Measurements from ENCODE around the gene MCC. TPM values are rescaled to one million over a fixed set of nuclear protein-coding genes. Genes with fewer than 3 reads are reported as not detected.

MCC gene
- polyA plus RNA-seq, 2 of the 4 experiments (the other 2 are of a cell fraction): 0.09 to 0.10 TPM

DNA sequence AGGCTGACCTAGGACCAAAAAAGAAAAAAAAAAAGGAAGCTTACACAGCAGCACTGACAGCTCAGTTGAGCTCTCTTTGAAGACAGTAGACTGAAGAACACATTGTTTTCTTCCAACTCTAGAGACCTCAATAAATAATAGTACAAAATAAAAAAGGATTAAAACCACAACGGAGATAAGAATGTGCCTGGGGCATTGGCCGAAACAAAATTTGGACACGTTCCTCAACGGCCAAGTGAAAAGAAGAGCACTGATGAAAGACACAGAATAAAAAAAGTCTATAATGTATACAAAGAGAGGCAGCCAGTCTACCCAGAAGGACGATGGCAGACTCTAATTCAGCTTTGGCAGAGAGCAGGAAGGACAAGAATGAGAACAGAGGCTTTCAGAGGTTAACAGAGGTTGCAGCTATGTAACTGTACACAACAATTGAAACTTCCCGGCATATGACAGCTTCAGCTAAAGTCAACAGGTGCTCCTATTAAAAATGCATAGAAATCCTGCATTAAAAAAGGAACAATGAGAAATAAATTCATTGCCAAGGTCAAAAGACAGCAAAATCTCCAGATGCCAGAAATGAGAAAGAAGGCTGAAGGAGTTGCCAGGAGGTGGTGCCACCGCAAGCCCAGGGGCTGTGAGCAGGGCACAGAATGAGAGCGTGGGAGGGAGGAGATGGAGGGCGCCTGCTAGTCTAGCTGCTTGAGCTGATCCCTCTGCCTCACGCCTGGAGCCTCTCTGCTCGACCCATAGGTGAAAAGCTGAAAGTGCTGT lies 397.7 kb downstream of the MCC start:
- ATAC-seq (peak; percentile 28 to 67; a peak in 3 of 6 replicates), FAIRE-seq (no peak), DNase-seq (ENCODE audit: low read depth in 1 of 2, low spot score in 1 of 2) (no peak)
- no peak overlapping the region for H3K4me2 ChIP-seq
- no peak overlapping the region for H3K27ac ChIP-seq
- CTCF ChIA-PET: interaction anchor here (0.6 to 1.3 kb wide), 2 partner anchors 9 to 236 kb away, joined by 3 read pairs; no protein-coding TSS in a partner anchor
- no peak overlapping the region for H3K4me3 ChIP-seq
- H3K4me1 ChIP-seq: no peaks in the 10 kb centered on the region
- no peaks in the 10 kb centered on the region for H3K9me3 ChIP-seq
- POLR2A ChIA-PET: no interaction called here
- TF ChIP-seq, protein P1, sequence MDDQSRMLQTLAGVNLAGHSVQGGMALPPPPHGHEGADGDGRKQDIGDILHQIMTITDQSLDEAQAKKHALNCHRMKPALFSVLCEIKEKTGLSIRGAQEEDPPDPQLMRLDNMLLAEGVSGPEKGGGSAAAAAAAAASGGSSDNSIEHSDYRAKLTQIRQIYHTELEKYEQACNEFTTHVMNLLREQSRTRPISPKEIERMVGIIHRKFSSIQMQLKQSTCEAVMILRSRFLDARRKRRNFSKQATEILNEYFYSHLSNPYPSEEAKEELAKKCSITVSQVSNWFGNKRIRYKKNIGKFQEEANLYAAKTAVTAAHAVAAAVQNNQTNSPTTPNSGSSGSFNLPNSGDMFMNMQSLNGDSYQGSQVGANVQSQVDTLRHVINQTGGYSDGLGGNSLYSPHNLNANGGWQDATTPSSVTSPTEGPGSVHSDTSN (IDR thresholded peaks at IDR 0.05): no peak
- TF ChIP-seq KDM1A (IDR thresholded peaks at IDR 0.05; ENCODE audit: low read depth) (no peak), CHD4 (IDR thresholded peaks at IDR 0.05; ENCODE audit: borderline replicate concordance) (no peak)
- TF ChIP-seq, protein P2, sequence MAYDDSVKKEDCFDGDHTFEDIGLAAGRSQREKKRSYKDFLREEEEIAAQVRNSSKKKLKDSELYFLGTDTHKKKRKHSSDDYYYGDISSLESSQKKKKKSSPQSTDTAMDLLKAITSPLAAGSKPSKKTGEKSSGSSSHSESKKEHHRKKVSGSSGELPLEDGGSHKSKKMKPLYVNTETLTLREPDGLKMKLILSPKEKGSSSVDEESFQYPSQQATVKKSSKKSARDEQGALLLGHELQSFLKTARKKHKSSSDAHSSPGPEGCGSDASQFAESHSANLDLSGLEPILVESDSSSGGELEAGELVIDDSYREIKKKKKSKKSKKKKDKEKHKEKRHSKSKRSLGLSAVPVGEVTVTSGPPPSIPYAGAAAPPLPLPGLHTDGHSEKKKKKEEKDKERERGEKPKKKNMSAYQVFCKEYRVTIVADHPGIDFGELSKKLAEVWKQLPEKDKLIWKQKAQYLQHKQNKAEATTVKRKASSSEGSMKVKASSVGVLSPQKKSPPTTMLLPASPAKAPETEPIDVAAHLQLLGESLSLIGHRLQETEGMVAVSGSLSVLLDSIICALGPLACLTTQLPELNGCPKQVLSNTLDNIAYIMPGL (CRISPR knock-in tag; IDR thresholded peaks at IDR 0.05; ENCODE audit: borderline replicate concordance): no peak
- TF ChIP-seq, protein P3, sequence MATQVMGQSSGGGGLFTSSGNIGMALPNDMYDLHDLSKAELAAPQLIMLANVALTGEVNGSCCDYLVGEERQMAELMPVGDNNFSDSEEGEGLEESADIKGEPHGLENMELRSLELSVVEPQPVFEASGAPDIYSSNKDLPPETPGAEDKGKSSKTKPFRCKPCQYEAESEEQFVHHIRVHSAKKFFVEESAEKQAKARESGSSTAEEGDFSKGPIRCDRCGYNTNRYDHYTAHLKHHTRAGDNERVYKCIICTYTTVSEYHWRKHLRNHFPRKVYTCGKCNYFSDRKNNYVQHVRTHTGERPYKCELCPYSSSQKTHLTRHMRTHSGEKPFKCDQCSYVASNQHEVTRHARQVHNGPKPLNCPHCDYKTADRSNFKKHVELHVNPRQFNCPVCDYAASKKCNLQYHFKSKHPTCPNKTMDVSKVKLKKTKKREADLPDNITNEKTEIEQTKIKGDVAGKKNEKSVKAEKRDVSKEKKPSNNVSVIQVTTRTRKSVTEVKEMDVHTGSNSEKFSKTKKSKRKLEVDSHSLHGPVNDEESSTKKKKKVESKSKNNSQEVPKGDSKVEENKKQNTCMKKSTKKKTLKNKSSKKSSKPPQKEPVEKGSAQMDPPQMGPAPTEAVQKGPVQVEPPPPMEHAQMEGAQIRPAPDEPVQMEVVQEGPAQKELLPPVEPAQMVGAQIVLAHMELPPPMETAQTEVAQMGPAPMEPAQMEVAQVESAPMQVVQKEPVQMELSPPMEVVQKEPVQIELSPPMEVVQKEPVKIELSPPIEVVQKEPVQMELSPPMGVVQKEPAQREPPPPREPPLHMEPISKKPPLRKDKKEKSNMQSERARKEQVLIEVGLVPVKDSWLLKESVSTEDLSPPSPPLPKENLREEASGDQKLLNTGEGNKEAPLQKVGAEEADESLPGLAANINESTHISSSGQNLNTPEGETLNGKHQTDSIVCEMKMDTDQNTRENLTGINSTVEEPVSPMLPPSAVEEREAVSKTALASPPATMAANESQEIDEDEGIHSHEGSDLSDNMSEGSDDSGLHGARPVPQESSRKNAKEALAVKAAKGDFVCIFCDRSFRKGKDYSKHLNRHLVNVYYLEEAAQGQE (IDR thresholded peaks at IDR 0.05): no peak
- WGBS (ENCODE audit: missing lambda C conversion rate): 30% methylated on average over 11 of the region's 11 CpGs

DNA sequence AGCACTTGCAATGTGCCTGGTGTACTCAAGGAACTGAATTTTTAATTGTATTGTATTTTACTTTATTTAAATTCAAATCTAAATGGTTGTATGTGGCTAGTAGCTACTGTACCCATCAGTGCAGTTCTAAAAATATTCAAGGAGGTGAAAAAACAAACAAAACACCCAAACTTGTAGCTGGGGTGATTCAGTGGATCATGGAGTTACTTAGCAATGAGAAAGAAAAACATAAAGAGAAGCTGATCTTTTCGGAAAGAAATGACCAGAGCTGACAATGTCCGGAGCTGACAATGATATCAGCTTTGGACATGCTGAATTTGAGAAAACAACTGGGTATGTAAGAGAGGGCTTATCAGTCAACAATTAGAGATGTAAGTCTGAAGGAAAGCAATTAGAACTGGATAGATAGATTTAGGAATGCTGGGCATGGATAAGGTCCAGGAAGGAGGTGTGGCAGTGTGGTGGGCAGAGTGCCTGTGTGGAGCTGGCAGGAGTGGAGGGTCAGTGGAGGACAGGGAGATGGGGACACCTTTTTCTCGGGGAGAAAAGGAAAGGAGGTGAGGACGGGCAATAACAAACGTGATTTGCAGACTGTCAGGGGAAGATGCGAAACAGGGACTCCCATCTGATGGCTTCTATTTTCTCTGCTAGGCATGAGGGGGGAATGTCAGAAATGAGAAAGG lies 398.5 kb downstream of the MCC start:
- CTCF ChIA-PET: interaction anchor here (0.6 to 1.3 kb wide), 2 partner anchors 9 to 237 kb away, joined by 3 read pairs; no protein-coding TSS in a partner anchor
- H3K9me3 ChIP-seq: no peaks in the 10 kb centered on the region
- no peak for DNase-seq (ENCODE audit: low read depth in 1 of 2, low spot score in 1 of 2)
- no peak overlapping the region for H3K27ac ChIP-seq
- no peak for FAIRE-seq
- H3K4me1 ChIP-seq: no peaks in the 10 kb centered on the region
- no peak for ATAC-seq
- 47% methylated on average over 6 of the region's 6 CpGs for WGBS (ENCODE audit: missing lambda C conversion rate)
- TF ChIP-seq SMC3 (IDR thresholded peaks at IDR 0.05): no peak
- no peak for TF ChIP-seq EP300 (IDR thresholded peaks at IDR 0.05)
- no peak for TF ChIP-seq CHD4 (IDR thresholded peaks at IDR 0.05; ENCODE audit: borderline replicate concordance)
- TF ChIP-seq EHF (CRISPR knock-in tag; IDR thresholded peaks at IDR 0.05): no peak
- no peak for TF ChIP-seq FOXS1 (CRISPR knock-in tag; IDR thresholded peaks at IDR 0.05)
- no peak for TF ChIP-seq HEYL (CRISPR knock-in tag; IDR thresholded peaks at IDR 0.05)
- no peak for TF ChIP-seq HDAC2 (IDR thresholded peaks at IDR 0.05)
- TF ChIP-seq CHD2 (IDR thresholded peaks at IDR 0.05; ENCODE audit: low read length, partially characterized antibody): no peak
- TF ChIP-seq EHMT2 (IDR thresholded peaks at IDR 0.05; ENCODE audit: low read depth): no peak
- TF ChIP-seq POLR2AphosphoS2 (conservative IDR thresholded peaks at IDR 0.05; ENCODE audit: low read length): no peak
- TF ChIP-seq, protein P4, sequence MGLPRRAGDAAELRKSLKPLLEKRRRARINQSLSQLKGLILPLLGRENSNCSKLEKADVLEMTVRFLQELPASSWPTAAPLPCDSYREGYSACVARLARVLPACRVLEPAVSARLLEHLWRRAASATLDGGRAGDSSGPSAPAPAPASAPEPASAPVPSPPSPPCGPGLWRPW (IDR thresholded peaks at IDR 0.05): no peak
- TF ChIP-seq TP53 (CRISPR knock-in tag; IDR thresholded peaks at IDR 0.05): no peak
- no peak for TF ChIP-seq POLR2A (IDR thresholded peaks at IDR 0.05; ENCODE audit: low read length)
- no peak for TF ChIP-seq ZSCAN20 (CRISPR knock-in tag; IDR thresholded peaks at IDR 0.05)
- TF ChIP-seq, protein P5, sequence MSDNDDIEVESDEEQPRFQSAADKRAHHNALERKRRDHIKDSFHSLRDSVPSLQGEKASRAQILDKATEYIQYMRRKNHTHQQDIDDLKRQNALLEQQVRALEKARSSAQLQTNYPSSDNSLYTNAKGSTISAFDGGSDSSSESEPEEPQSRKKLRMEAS (IDR thresholded peaks at IDR 0.05): no peak
- TF ChIP-seq, protein P6, sequence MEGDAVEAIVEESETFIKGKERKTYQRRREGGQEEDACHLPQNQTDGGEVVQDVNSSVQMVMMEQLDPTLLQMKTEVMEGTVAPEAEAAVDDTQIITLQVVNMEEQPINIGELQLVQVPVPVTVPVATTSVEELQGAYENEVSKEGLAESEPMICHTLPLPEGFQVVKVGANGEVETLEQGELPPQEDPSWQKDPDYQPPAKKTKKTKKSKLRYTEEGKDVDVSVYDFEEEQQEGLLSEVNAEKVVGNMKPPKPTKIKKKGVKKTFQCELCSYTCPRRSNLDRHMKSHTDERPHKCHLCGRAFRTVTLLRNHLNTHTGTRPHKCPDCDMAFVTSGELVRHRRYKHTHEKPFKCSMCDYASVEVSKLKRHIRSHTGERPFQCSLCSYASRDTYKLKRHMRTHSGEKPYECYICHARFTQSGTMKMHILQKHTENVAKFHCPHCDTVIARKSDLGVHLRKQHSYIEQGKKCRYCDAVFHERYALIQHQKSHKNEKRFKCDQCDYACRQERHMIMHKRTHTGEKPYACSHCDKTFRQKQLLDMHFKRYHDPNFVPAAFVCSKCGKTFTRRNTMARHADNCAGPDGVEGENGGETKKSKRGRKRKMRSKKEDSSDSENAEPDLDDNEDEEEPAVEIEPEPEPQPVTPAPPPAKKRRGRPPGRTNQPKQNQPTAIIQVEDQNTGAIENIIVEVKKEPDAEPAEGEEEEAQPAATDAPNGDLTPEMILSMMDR (IDR thresholded peaks at IDR 0.05): no peak
- POLR2A ChIA-PET: no interaction called here
- no peak overlapping the region for H3K4me2 ChIP-seq
- H3K4me3 ChIP-seq: no peak overlapping the region

Data from A549 (cell line).